Glomerular visceral epithelial cell (primary cell): Measurements from ENCODE around the gene AIRE.

Source experiments
- DNase-seq: peaks from one replicate; pipeline ENCODE4 v3.0.0-alpha.2; 2016; ENCODE audit errors: extremely low spot score

AIRE gene

GRCh38 chr21:44325386-44326271 is 40.0 kb downstream of the AIRE start:
- DNase-seq, result no peak

GRCh38 chr21:44326272-44326647 is 40.6 kb downstream of the AIRE start:
- no peak for DNase-seq

GRCh38 chr21:44326716-44327602 is 41.3 kb downstream of the AIRE start:
- no peak for DNase-seq

GRCh38 chr21:44327603-44327974 is 41.9 kb downstream of the AIRE start:
- DNase-seq, result no peak

- no peak for DNase-seq
Measured at GRCh38 chr21:44328242-44328895, 42.7 kb downstream of the AIRE start.

- peak; percentile 39 for DNase-seq
Measured at GRCh38 chr21:44329086-44329889, 43.6 kb downstream of the AIRE start.

- DNase-seq, result no peak
Measured at GRCh38 chr21:44329971-44330681, 44.5 kb downstream of the AIRE start.

- no peak for DNase-seq
Measured at GRCh38 chr21:44330698-44331097, 45.0 kb downstream of the AIRE start.

GRCh38 chr21:44331209-44331608 is 45.5 kb downstream of the AIRE start:
- no peak for DNase-seq

GRCh38 chr21:44331650-44332307 is 46.1 kb downstream of the AIRE start:
- no peak for DNase-seq

GRCh38 chr21:44332383-44332782 is 46.7 kb downstream of the AIRE start:
- no peak for DNase-seq

GRCh38 chr21:44332965-44333364 is 47.3 kb downstream of the AIRE start:
- no peak for DNase-seq

- no peak for DNase-seq
Measured at GRCh38 chr21:44333509-44334328, 48.0 kb downstream of the AIRE start.

GRCh38 chr21:44334329-44335030 is 48.8 kb downstream of the AIRE start:
- DNase-seq, result no peak

- no peak for DNase-seq
Measured at GRCh38 chr21:44335266-44336059, 49.8 kb downstream of the AIRE start.

- no peak for DNase-seq
Measured at GRCh38 chr21:44337449-44337848, 51.8 kb downstream of the AIRE start.

- peak; percentile 48 for DNase-seq
Measured at GRCh38 chr21:44337941-44338895, 52.5 kb downstream of the AIRE start.
